NCI-H2196 treated with DMSO at 0.1 percent for 48 hours (cell line): ENCODE data around the gene GALNT3.

Experiments used
- DNase-seq: peaks from one replicate; lab custom pipeline; 2025; ENCODE audit not compliant: unreplicated experiment; lab: John Stamatoyannopoulos, UW

Gene GALNT3

GRCh38 chr2:165746501-165746900 is 47.5 kb downstream of the GALNT3 start:
- no peak for DNase-seq

GRCh38 chr2:165745916-165746315 is 48.1 kb downstream of the GALNT3 start:
- no peak for DNase-seq

GRCh38 chr2:165743442-165743841 is 50.6 kb downstream of the GALNT3 start:
- no peak for DNase-seq

DNA sequence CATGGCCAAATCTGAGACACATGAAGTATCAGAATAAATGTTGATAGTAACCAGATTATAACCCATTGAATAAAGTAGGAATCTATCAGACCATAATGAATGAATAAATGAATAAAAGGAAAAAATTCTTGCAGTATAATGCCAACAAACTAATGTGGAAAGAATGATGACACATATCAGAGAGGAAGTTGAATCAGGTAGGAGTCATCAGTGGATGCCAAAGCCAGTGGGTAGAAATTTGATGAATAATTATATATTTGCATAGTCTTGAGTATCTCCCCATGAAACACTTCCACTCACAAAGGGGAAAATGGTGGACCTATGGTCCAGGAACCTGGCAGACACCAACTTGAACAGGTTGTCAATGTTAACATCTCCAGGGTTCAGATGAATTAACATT is 68.6 kb downstream of the GALNT3 start:
- no peak for DNase-seq

DNA sequence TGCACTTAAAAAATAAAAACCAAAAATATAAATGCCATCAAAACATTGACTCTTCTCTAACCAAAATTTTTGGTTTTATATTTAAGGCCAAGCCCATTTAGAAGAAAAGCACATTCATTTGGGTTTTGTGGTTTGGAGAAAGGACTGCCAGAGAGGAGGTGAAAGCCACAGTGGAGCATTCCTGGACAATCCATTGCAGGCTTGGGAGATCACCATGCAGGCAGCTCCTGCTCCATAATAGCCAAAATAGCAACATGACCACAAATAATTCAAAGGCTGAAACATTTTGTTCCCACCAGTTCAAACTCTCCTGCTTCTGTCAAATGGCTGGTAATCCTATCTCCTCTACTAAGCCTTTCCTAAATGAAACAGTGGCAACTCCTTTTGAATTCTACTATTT is 73.5 kb downstream of the GALNT3 start:
- no peak for DNase-seq

GRCh38 chr2:165718610-165719210 is 75.3 kb downstream of the GALNT3 start:
- no peak for DNase-seq

DNA sequence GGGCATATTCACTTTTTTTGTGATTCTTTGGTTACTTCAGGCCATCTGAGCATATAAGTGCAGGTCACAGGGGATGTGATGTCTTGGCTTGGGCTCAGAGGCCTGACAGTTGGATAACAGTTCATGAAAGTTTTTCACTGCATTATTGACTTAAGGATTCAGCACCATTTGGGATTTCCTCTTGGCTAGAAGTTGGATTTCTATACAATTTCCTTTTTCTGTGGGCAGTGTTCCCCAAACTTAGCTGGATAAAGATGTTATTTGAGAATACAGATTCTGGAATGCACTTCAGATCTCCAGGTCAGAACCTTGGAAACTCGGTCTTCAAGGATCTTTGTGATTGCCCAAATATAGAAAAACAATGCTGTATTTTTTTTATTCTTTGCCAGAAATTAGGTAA is 78.0 kb downstream of the GALNT3 start:
- DNase-seq: no peak

GRCh38 chr2:165706960-165707487 is 87.0 kb downstream of the GALNT3 start:
- no peak for DNase-seq

GRCh38 chr2:165701147-165701546 is 92.9 kb downstream of the GALNT3 start:
- DNase-seq: no peak

- no peak for DNase-seq
Measured at GRCh38 chr2:165700531-165700930, 93.5 kb downstream of the GALNT3 start.

DNA sequence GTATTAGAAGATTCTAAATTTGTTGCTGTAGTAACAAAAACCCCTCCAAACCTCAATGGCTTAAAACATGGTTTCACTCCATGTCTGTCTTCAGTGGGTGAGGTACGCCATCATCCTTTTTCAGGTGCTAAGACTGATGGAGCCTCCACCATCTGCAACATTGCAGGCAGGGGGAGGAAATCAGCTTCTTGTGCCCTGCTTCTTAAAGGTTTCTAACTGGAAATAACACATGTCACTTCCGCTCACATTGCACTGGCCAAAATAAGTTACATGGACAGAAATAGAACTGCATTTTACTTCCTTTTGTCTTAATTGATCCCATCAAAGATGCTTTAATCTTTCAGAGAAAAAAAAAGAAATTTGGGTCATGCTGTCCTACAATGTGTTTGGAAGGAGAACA is 94.1 kb downstream of the GALNT3 start:
- no peak for DNase-seq

- DNase-seq: peak; percentile 49
Measured at GRCh38 chr2:165698444-165698884, 95.6 kb downstream of the GALNT3 start.

- no peak for DNase-seq
Measured at GRCh38 chr2:165697748-165698443, 96.2 kb downstream of the GALNT3 start.
